H9 (cell line): ENCODE data around the gene AVPR2. TPM values are rescaled to one million over a fixed set of nuclear protein-coding genes. Genes with fewer than 3 reads are reported as not detected.

Experiments used
- DNase-seq: peaks from one replicate; pipeline ENCODE4 v3.0.0-alpha.2; 2017
- H2AFZ ChIP-seq: one replicate; pipeline ENCODE4 v1.6.1; 2013; ENCODE audit warnings: mild to moderate bottlenecking, low read length, control low read depth, moderate library complexity
- H2AK5ac ChIP-seq: 2 replicates; pipeline ENCODE4 v1.6.1; 2013; ENCODE audit warnings: low read length, control low read depth, mixed read lengths; ENCODE audit not compliant: insufficient read length
- H2BK120ac ChIP-seq: one replicate; pipeline ENCODE4 v1.6.1; 2013; ENCODE audit warnings: low read depth, mild to moderate bottlenecking, low read length, control low read depth, inconsistent platforms; ENCODE audit not compliant: poor library complexity, severe bottlenecking
- H2BK12ac ChIP-seq: 2 replicates; pipeline ENCODE4 v1.6.1; 2013; ENCODE audit warnings: low read length, control low read depth, mixed read lengths, low read depth; ENCODE audit not compliant: insufficient read length
- H2BK15ac ChIP-seq: 2 replicates; pipeline ENCODE4 v1.6.1; 2013; ENCODE audit warnings: low read depth, low read length, control low read depth
- H2BK20ac ChIP-seq: one replicate; pipeline ENCODE4 v1.6.1; 2013; ENCODE audit warnings: low read depth, mild to moderate bottlenecking, low read length, control low read depth, inconsistent platforms; ENCODE audit not compliant: poor library complexity, severe bottlenecking
- H2BK5ac ChIP-seq: 2 replicates; pipeline ENCODE4 v1.6.1; 2013; ENCODE audit warnings: low read length, control low read depth, mixed read lengths; ENCODE audit not compliant: insufficient read length
- H3K14ac ChIP-seq: 2 replicates; pipeline ENCODE4 v1.6.1; 2013; ENCODE audit warnings: low read length, control low read depth; ENCODE audit not compliant: insufficient read depth
- H3K18ac ChIP-seq: 2 replicates; pipeline ENCODE4 v1.6.1; 2013; ENCODE audit warnings: low read depth, mild to moderate bottlenecking, mixed read lengths, low read length, control low read depth; ENCODE audit not compliant: insufficient read length
- H3K23ac ChIP-seq: 2 replicates; pipeline ENCODE4 v1.6.1; 2013; ENCODE audit warnings: low read length, control low read depth, mixed read lengths, low read depth; ENCODE audit not compliant: insufficient read length
- H3K23me2 ChIP-seq: 2 replicates; pipeline ENCODE4 v1.6.1; 2013; ENCODE audit warnings: low read depth, mild to moderate bottlenecking, mixed read lengths, low read length, control low read depth; ENCODE audit not compliant: insufficient read length, poor library complexity, severe bottlenecking
- H3K27ac ChIP-seq: 2 replicates; pipeline ENCODE4 v1.5.1; 2013; ENCODE audit warnings: low read length, control low read depth, mixed read lengths, low read depth; ENCODE audit not compliant: insufficient read length
- H3K27me3 ChIP-seq: 2 replicates; pipeline ENCODE4 v1.6.1; 2013; ENCODE audit warnings: low read length, control low read depth, inconsistent platforms; ENCODE audit not compliant: insufficient read depth
- H3K4ac ChIP-seq: 2 replicates; pipeline ENCODE4 v1.6.1; 2013; ENCODE audit warnings: low read depth, mild to moderate bottlenecking, control low read depth, inconsistent platforms, low read length, moderate library complexity
- H3K4me1 ChIP-seq: 2 replicates; pipeline ENCODE4 v1.6.1; 2013; ENCODE audit warnings: low read length, control low read depth, inconsistent platforms; ENCODE audit not compliant: insufficient read depth
- H3K4me2 ChIP-seq: 2 replicates; pipeline ENCODE4 v1.6.1; 2013; ENCODE audit warnings: low read length, control low read depth, mixed read lengths; ENCODE audit not compliant: insufficient read length, insufficient read depth
- H3K56ac ChIP-seq: 2 replicates; pipeline ENCODE4 v1.6.1; 2013; ENCODE audit warnings: low read depth, mild to moderate bottlenecking, mixed read lengths, low read length, control low read depth; ENCODE audit not compliant: insufficient read length
- H3K79me1 ChIP-seq: 2 replicates; pipeline ENCODE4 v1.6.1; 2013; ENCODE audit warnings: low read depth, mild to moderate bottlenecking, moderate library complexity, low read length, control low read depth, inconsistent platforms; ENCODE audit not compliant: insufficient read depth, poor library complexity, severe bottlenecking
- H3K79me2 ChIP-seq: 2 replicates; pipeline ENCODE4 v1.6.1; 2013; ENCODE audit warnings: low read length, control low read depth, inconsistent platforms; ENCODE audit not compliant: insufficient read depth
- H3K9ac ChIP-seq: 2 replicates; pipeline ENCODE4 v1.6.1; 2013; ENCODE audit warnings: low read length, control low read depth, mixed read lengths; ENCODE audit not compliant: insufficient read length; ENCODE audit errors: extremely low read depth
- H3K9me3 ChIP-seq: one replicate; pipeline ENCODE4 v1.6.1; 2013; ENCODE audit warnings: low read depth, low read length, inconsistent platforms; ENCODE audit not compliant: control insufficient read depth
- H3T11ph ChIP-seq: one replicate; pipeline ENCODE4 v1.6.1; 2013; ENCODE audit warnings: mild to moderate bottlenecking, low read length, control low read depth, inconsistent platforms
- H4K20me1 ChIP-seq: one replicate; pipeline ENCODE4 v1.6.1; 2013; ENCODE audit not compliant: control insufficient read depth, insufficient read length, insufficient read depth
- H4K5ac ChIP-seq: 2 replicates; pipeline ENCODE4 v1.6.1; 2013; ENCODE audit warnings: low read depth, mild to moderate bottlenecking, mixed read lengths, low read length, control low read depth; ENCODE audit not compliant: insufficient read length
- H4K8ac ChIP-seq: replicated peaks from 2 replicates; pipeline ENCODE4 v1.6.1; 2013; ENCODE audit warnings: low read length, control low read depth, mixed read lengths, low read depth; ENCODE audit not compliant: insufficient read length
- H4K91ac ChIP-seq: 2 replicates; pipeline ENCODE4 v1.6.1; 2013; ENCODE audit warnings: low read depth, mild to moderate bottlenecking, moderate library complexity, mixed read lengths, low read length, control low read depth; ENCODE audit not compliant: insufficient read length
- H3K27ac Mint-ChIP-seq, 3 experiments: 2 replicates in 2 of 3; 3 replicates in 1 of 3; pipeline ENCODE4 v1.8.0; 2020 to 2021; ENCODE audit warnings: mixed read lengths in 3 of 3, mild to moderate bottlenecking in 1 of 3, moderate library complexity in 1 of 3
- H3K27me3 Mint-ChIP-seq: 2 replicates; pipeline ENCODE4 v1.8.0; 2021; ENCODE audit warnings: low read depth, mild to moderate bottlenecking, moderate library complexity, mixed read lengths
- H3K36me3 Mint-ChIP-seq, 3 experiments: 2 replicates in 2 of 3; 3 replicates in 1 of 3; pipeline ENCODE4 v1.8.0; 2020 to 2021; ENCODE audit warnings: low read depth in 3 of 3, mixed read lengths in 3 of 3; ENCODE audit not compliant: insufficient read depth in 1 of 3
- H3K4me1 Mint-ChIP-seq, 2 experiments: 2 replicates each; pipeline ENCODE4 v1.8.0; 2020; ENCODE audit warnings: mixed read lengths in 2 of 2
- H3K4me3 Mint-ChIP-seq, 2 experiments: 2 replicates in 1 of 2; 3 replicates in 1 of 2; pipeline ENCODE4 v1.8.0; 2020 to 2021; ENCODE audit warnings: mild to moderate bottlenecking in 2 of 2, mixed read lengths in 2 of 2, moderate library complexity in 1 of 2
- H3K9me3 Mint-ChIP-seq, 2 experiments: 2 replicates in 1 of 2; 3 replicates in 1 of 2; pipeline ENCODE4 v1.8.0; 2020; ENCODE audit warnings: mild to moderate bottlenecking in 2 of 2, mixed read lengths in 2 of 2, moderate library complexity in 1 of 2
- CTCF ChIP-seq: fragments of 200-600 bp; sonication (generic); conservative IDR thresholded peaks from 3 replicates; pipeline ENCODE4 v1.8.0; 2021; ENCODE audit warnings: antibody characterized with exemption, mild to moderate bottlenecking
- WGBS: extraction: QIAGEN DNeasy Blood & Tissue Kit; methylation state at CpG from one replicate; pipeline ENCODE4 v1.1.7; 2013; ENCODE audit warnings: missing lambda C conversion rate, low lambda C conversion rate, mixed read lengths; ENCODE audit not compliant: insufficient read length; ENCODE audit errors: extremely low coverage; 5-methylcytosine and 5-hydroxymethylcytosine counted together
- total RNA-seq: library from RNA; stranded (reverse); gene quantifications from 2 replicates; pipeline ENCODE4 v1.2.1, GENCODE V29; 2021

Gene AVPR2
- total RNA-seq, 1 experiment from 2014 or later = not detected

DNA sequence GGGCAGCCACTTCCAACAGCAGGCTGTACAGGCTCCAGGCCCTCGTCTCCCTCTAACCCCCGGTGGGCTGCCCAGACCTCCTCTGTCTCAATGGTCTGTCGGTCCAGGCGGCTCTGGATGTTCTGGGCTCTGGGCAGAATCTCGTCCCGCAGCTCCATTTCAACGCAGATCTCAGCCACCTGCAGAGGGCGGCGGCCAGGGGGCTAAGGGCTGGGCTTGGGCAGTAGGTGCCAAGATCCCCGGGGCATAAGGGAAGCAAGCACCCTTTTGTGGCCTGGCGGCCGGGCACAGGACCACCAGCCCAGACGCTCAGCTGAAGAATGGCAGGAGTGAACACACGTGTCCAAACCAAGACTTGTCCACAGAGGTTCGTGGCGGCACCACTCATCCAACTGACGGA lies 9.2 kb downstream of the AVPR2 start:
- Histone ChIP-seq H3K9me3 (peaks cover 20% of the 10 kb centered on the region), H2BK15ac (no peak overlapping the region), H3T11ph (no peak overlapping the region), H3K14ac (no peak overlapping the region), H3K79me1 (no peaks in the 10 kb centered on the region), H3K4me2 (no peak overlapping the region), H3K56ac (no peak overlapping the region), H4K5ac (no peak overlapping the region), H3K23ac (no peak overlapping the region), H2AFZ (no peak overlapping the region), H3K18ac (no peak overlapping the region), H2BK120ac (no peak overlapping the region), H3K4ac (no peak overlapping the region), H3K23me2 (no peaks in the 10 kb centered on the region), H4K91ac (no peak overlapping the region), H3K79me2 (no peaks in the 10 kb centered on the region), H2AK5ac (no peak overlapping the region), H4K8ac (no peak overlapping the region), H4K20me1 (no peaks in the 10 kb centered on the region), H2BK5ac (no peak overlapping the region), H3K27ac (no peak overlapping the region), H3K27me3 (no peaks in the 10 kb centered on the region), H2BK12ac (no peak overlapping the region), H3K4me1 (no peaks in the 10 kb centered on the region), H3K9ac (no peak overlapping the region), H2BK20ac (no peak overlapping the region)
- TF ChIP-seq CTCF = no peak
- no peak overlapping the region for H3K4me3 Mint-ChIP-seq
- peaks cover 11 to 48% (median 29%) of the 10 kb centered on the region in 3 experiments for H3K36me3 Mint-ChIP-seq
- no peaks in the 10 kb centered on the region for H3K27me3 Mint-ChIP-seq
- no peak for DNase-seq
- no CpG with 5 or more reads among the region's 17 CpGs for WGBS
- H3K4me1 Mint-ChIP-seq = 0 out of 4 replicates have a peak, but pooled peaks cover 0 to 3% of the 10 kb centered on the region in 2 experiments
- no peak overlapping the region for H3K27ac Mint-ChIP-seq
- H3K9me3 Mint-ChIP-seq = peaks cover 59 to 68% of the 10 kb centered on the region in 2 experiments
